NCI-H1105 (cell line): ENCODE data around the gene INSR.
"Not testable (repeated sequence)": the region's sequence is repeated elsewhere in the genome, so short reads cannot be mapped to it uniquely, and the experiment has no call there.

Experiments used
- DNase-seq: peaks from one replicate; lab custom pipeline; 2025; lab: John Stamatoyannopoulos, UW

INSR gene

GRCh38 chr19:7195046-7195445 lies 99.2 kb downstream of the INSR start:
- no peak for DNase-seq

GRCh38 chr19:7194566-7194965 lies 99.6 kb downstream of the INSR start:
- no peak for DNase-seq

GRCh38 chr19:7191946-7192691 lies 102.1 kb downstream of the INSR start:
- no peak for DNase-seq

GRCh38 chr19:7188698-7189629 lies 105.2 kb downstream of the INSR start:
- DNase-seq: no peak

GRCh38 chr19:7187605-7188339 lies 106.4 kb downstream of the INSR start:
- no peak for DNase-seq

GRCh38 chr19:7182489-7182888 lies 111.7 kb downstream of the INSR start:
- no peak for DNase-seq

- DNase-seq: no peak
Observed at GRCh38 chr19:7179917-7180306, 114.3 kb downstream of the INSR start.

- DNase-seq: no peak
Observed at GRCh38 chr19:7177926-7178325, 116.3 kb downstream of the INSR start.

- no peak for DNase-seq
Observed at GRCh38 chr19:7176792-7177191, 117.4 kb downstream of the INSR start.

- DNase-seq: no peak
Observed at GRCh38 chr19:7172794-7173193, 121.4 kb downstream of the INSR start.

GRCh38 chr19:7170983-7171382 lies 123.2 kb downstream of the INSR start:
- no peak for DNase-seq

GRCh38 chr19:7168941-7169340 lies 125.3 kb downstream of the INSR start:
- no peak for DNase-seq

- no peak for DNase-seq
Observed at GRCh38 chr19:7161292-7161691, 132.9 kb downstream of the INSR start.

GRCh38 chr19:7159105-7159933 lies 134.9 kb downstream of the INSR start:
- DNase-seq: no peak

- DNase-seq: no peak
Observed at GRCh38 chr19:7153022-7153421, 141.2 kb downstream of the INSR start.

- DNase-seq: no peak
Observed at GRCh38 chr19:7152568-7152967, 141.6 kb downstream of the INSR start.

GRCh38 chr19:7149956-7150705 lies 144.1 kb downstream of the INSR start:
- no peak for DNase-seq

GRCh38 chr19:7147119-7147675 lies 147.0 kb downstream of the INSR start:
- DNase-seq: not testable (repeated sequence)

- not testable (repeated sequence) for DNase-seq
Observed at GRCh38 chr19:7146086-7146485, 148.1 kb downstream of the INSR start.

- no peak for DNase-seq
Observed at GRCh38 chr19:7145494-7145893, 148.7 kb downstream of the INSR start.
